HEK293T (cell line): ENCODE results near the gene CHD5.

ENCODE experiments used
- BHLHE40 ChIP-seq: fragments of 450-650 bp; IDR thresholded peaks from 2 replicates; pipeline ENCODE4 v1.6.1; 2016; ENCODE audit warnings: mild to moderate bottlenecking, moderate library complexity, borderline replicate concordance
- CTBP1 ChIP-seq: fragments of 450-650 bp; IDR thresholded peaks from 2 replicates; pipeline ENCODE4 v1.6.1; 2016; ENCODE audit warnings: borderline replicate concordance
- FOXA1 ChIP-seq: fragments of 450-650 bp; IDR thresholded peaks from 2 replicates; pipeline ENCODE4 v1.6.1; 2016; ENCODE audit warnings: mild to moderate bottlenecking
- FOXM1 ChIP-seq: fragments of 450-650 bp; IDR thresholded peaks from 2 replicates; pipeline ENCODE4 v1.6.1; 2017; ENCODE audit warnings: mild to moderate bottlenecking, borderline replicate concordance
- L3MBTL2 ChIP-seq: fragments of 450-650 bp; conservative IDR thresholded peaks from 2 replicates; pipeline ENCODE4 v1.6.1; 2016; ENCODE audit warnings: mild to moderate bottlenecking
- NFRKB ChIP-seq: fragments of 450-650 bp; IDR thresholded peaks from 2 replicates; pipeline ENCODE4 v1.6.1; 2016; ENCODE audit warnings: mild to moderate bottlenecking, moderate library complexity
- PKNOX1 ChIP-seq: fragments of 450-650 bp; IDR thresholded peaks from 2 replicates; pipeline ENCODE4 v1.6.1; 2016
- SP1 ChIP-seq: fragments of 450-650 bp; IDR thresholded peaks from 2 replicates; pipeline ENCODE4 v1.6.1; 2017
- SUZ12 ChIP-seq: fragments of 450-650 bp; IDR thresholded peaks from 2 replicates; pipeline ENCODE4 v1.6.1; 2016; ENCODE audit warnings: mild to moderate bottlenecking
- TARDBP ChIP-seq: fragments of 450-650 bp; IDR thresholded peaks from 2 replicates; pipeline ENCODE4 v1.6.1; 2016

GRCh38 chr1:6171548-6172124 is 8.5 kb downstream of the CHD5 start:
- no peak for TF ChIP-seq CTBP1
- TF ChIP-seq BHLHE40 = no peak
- TF ChIP-seq PKNOX1 = no peak
- TF ChIP-seq NFRKB = no peak
- TF ChIP-seq FOXA1 = no peak
- TF ChIP-seq SP1 = no peak
- no peak for TF ChIP-seq SUZ12
- no peak for TF ChIP-seq TARDBP
- TF ChIP-seq FOXM1 = no peak
- TF ChIP-seq L3MBTL2 = no peak
